ENCODE measurements around the gene RACK1. TPM values are rescaled to one million over a fixed set of nuclear protein-coding genes. Genes with fewer than 3 reads are reported as not detected.
A peak's percentile ranks its signal among the peaks of the same experiment; 100 is the strongest.
"Not testable (repeated sequence)": the region's sequence is repeated elsewhere in the genome, so short reads cannot be mapped to it uniquely, and the experiment has no call there.

Gene RACK1
- total RNA-seq, 1 donor from 2014 or later: 2,123 TPM

GRCh38 chr5:181267907-181268306 is 24.2 kb upstream of the RACK1 start:
- H3K36me3 Mint-ChIP-seq (ENCODE audit: low read depth): peaks cover 11% of the 10 kb centered on the region
- H3K27me3 Mint-ChIP-seq (ENCODE audit: low read depth); H3K4me3 Mint-ChIP-seq (ENCODE audit: low read depth); H3K9me3 Mint-ChIP-seq; H3K4me1 Mint-ChIP-seq (ENCODE audit: low read depth); intact Hi-C loops (cut with micrococcal nuclease); DNase-seq (ENCODE audit: low spot score); H3K27ac Mint-ChIP-seq: not testable (repeated sequence)

GRCh38 chr5:181267291-181267904 is 23.7 kb upstream of the RACK1 start:
- DNase-seq (ENCODE audit: low spot score); H3K27me3 Mint-ChIP-seq (ENCODE audit: low read depth); H3K4me3 Mint-ChIP-seq (ENCODE audit: low read depth); H3K4me1 Mint-ChIP-seq (ENCODE audit: low read depth); H3K9me3 Mint-ChIP-seq; intact Hi-C loops (cut with micrococcal nuclease); H3K27ac Mint-ChIP-seq: not testable (repeated sequence)
- H3K36me3 Mint-ChIP-seq (ENCODE audit: low read depth): peaks cover 11% of the 10 kb centered on the region

GRCh38 chr5:181265092-181265671 is 21.5 kb upstream of the RACK1 start:
- Mint-ChIP-seq H3K9me3 (no peaks in the 10 kb centered on the region), H3K27me3 (ENCODE audit: low read depth) (no peaks in the 10 kb centered on the region), H3K4me3 (ENCODE audit: low read depth) (no peak overlapping the region), H3K27ac (no peak overlapping the region), H3K4me1 (ENCODE audit: low read depth) (peaks cover 4% of the 10 kb centered on the region), H3K36me3 (ENCODE audit: low read depth) (peaks cover 20% of the 10 kb centered on the region)
- DNase-seq (ENCODE audit: low spot score): no peak
- intact Hi-C loops (cut with micrococcal nuclease): no loop called here

GRCh38 chr5:181263633-181264032 is 19.9 kb upstream of the RACK1 start:
- H3K27me3 Mint-ChIP-seq (ENCODE audit: low read depth): no peaks in the 10 kb centered on the region
- H3K9me3 Mint-ChIP-seq: no peaks in the 10 kb centered on the region
- peak overlapping the region; percentile 23 for H3K4me3 Mint-ChIP-seq (ENCODE audit: low read depth)
- H3K27ac Mint-ChIP-seq: no peak overlapping the region
- DNase-seq (ENCODE audit: low spot score): no peak
- intact Hi-C loops (cut with micrococcal nuclease): loop anchor here (5.0 kb wide), 1 partner anchor 451 kb away; no protein-coding TSS in a partner anchor
- peaks cover 20% of the 10 kb centered on the region for H3K36me3 Mint-ChIP-seq (ENCODE audit: low read depth)
- peaks cover 20% of the 10 kb centered on the region for H3K4me1 Mint-ChIP-seq (ENCODE audit: low read depth)

GRCh38 chr5:181261320-181262049 is 17.8 kb upstream of the RACK1 start:
- intact Hi-C loops (cut with micrococcal nuclease): loop anchor here (1.0 to 5.0 kb wide), 4 partner anchors 15 to 449 kb away; partner anchors contain the start of gene TRIM41

GRCh38 chr5:181260720-181261319 is 17.1 kb upstream of the RACK1 start, which contains the start of gene TRIM52:
TSS of gene TRIM52 (minus strand) at chr5:181261143. CDS start at chr5:181260813, 330 bp downstream.
- H3K27me3 Mint-ChIP-seq (ENCODE audit: low read depth): no peaks in the 10 kb centered on the region
- peak within 1 kb of the TSS; percentile 99 for H3K4me3 Mint-ChIP-seq (ENCODE audit: low read depth)
- peaks cover 41% of the 10 kb centered on the region for H3K36me3 Mint-ChIP-seq (ENCODE audit: low read depth)
- H3K4me1 Mint-ChIP-seq (ENCODE audit: low read depth): peaks cover 38% of the 10 kb centered on the region
- intact Hi-C loops (cut with micrococcal nuclease): loop anchor here (1.0 to 5.0 kb wide), 4 partner anchors 15 to 449 kb away; partner anchors contain the start of gene TRIM41
- peak; percentile 88 for DNase-seq (ENCODE audit: low spot score)
- no peaks in the 10 kb centered on the region for H3K9me3 Mint-ChIP-seq
- peak within 1 kb of the TSS; percentile 94 for H3K27ac Mint-ChIP-seq

More at GRCh38 chr5:181261320-181262049, 17.8 kb upstream of the RACK1 start:
- Mint-ChIP-seq H3K9me3 (no peaks in the 10 kb centered on the region), H3K27ac (peak overlapping the region; percentile 94), H3K27me3 (ENCODE audit: low read depth) (no peaks in the 10 kb centered on the region), H3K4me1 (ENCODE audit: low read depth) (peaks cover 32% of the 10 kb centered on the region), H3K4me3 (ENCODE audit: low read depth) (peak overlapping the region; percentile 99), H3K36me3 (ENCODE audit: low read depth) (peaks cover 35% of the 10 kb centered on the region)
- DNase-seq (ENCODE audit: low spot score): peak; percentile 77

- Mint-ChIP-seq H3K9me3 (no peaks in the 10 kb centered on the region), H3K27ac (peak overlapping the region; percentile 94), H3K4me3 (ENCODE audit: low read depth) (peak overlapping the region; percentile 99), H3K27me3 (ENCODE audit: low read depth) (no peaks in the 10 kb centered on the region), H3K4me1 (ENCODE audit: low read depth) (peaks cover 45% of the 10 kb centered on the region), H3K36me3 (ENCODE audit: low read depth) (peaks cover 48% of the 10 kb centered on the region)
- intact Hi-C loops (cut with micrococcal nuclease): loop anchor here (5.0 kb wide), 1 partner anchor 448 kb away; no protein-coding TSS in a partner anchor
- DNase-seq (ENCODE audit: low spot score): no peak
Observed at GRCh38 chr5:181259974-181260719, 16.4 kb upstream of the RACK1 start.

GRCh38 chr5:181259283-181259682 is 15.6 kb upstream of the RACK1 start:
- H3K9me3 Mint-ChIP-seq: no peaks in the 10 kb centered on the region
- intact Hi-C loops (cut with micrococcal nuclease): no loop called here
- DNase-seq (ENCODE audit: low spot score): no peak
- H3K27ac Mint-ChIP-seq: no peak overlapping the region
- H3K4me1 Mint-ChIP-seq (ENCODE audit: low read depth): peaks cover 52% of the 10 kb centered on the region
- H3K27me3 Mint-ChIP-seq (ENCODE audit: low read depth): no peaks in the 10 kb centered on the region
- H3K36me3 Mint-ChIP-seq (ENCODE audit: low read depth): peaks cover 53% of the 10 kb centered on the region
- H3K4me3 Mint-ChIP-seq (ENCODE audit: low read depth): peak overlapping the region; percentile 99

- intact Hi-C loops (cut with micrococcal nuclease): no loop called here
- Mint-ChIP-seq H3K9me3 (no peaks in the 10 kb centered on the region), H3K27me3 (ENCODE audit: low read depth) (no peaks in the 10 kb centered on the region), H3K27ac (no peak overlapping the region), H3K4me3 (ENCODE audit: low read depth) (peak overlapping the region; percentile 99), H3K36me3 (ENCODE audit: low read depth) (peaks cover 50% of the 10 kb centered on the region), H3K4me1 (ENCODE audit: low read depth) (peaks cover 52% of the 10 kb centered on the region)
- no peak for DNase-seq (ENCODE audit: low spot score)
Observed at GRCh38 chr5:181258576-181258975, 14.9 kb upstream of the RACK1 start.

GRCh38 chr5:181255836-181256578 is 12.3 kb upstream of the RACK1 start:
- Mint-ChIP-seq H3K9me3 (no peaks in the 10 kb centered on the region), H3K36me3 (ENCODE audit: low read depth) (peaks cover 59% of the 10 kb centered on the region), H3K27ac (no peak overlapping the region), H3K4me1 (ENCODE audit: low read depth) (peaks cover 58% of the 10 kb centered on the region), H3K27me3 (ENCODE audit: low read depth) (no peaks in the 10 kb centered on the region), H3K4me3 (ENCODE audit: low read depth) (no peak overlapping the region)
- intact Hi-C loops (cut with micrococcal nuclease): no loop called here
- DNase-seq (ENCODE audit: low spot score): no peak

- H3K9me3 Mint-ChIP-seq: no peaks in the 10 kb centered on the region
- DNase-seq (ENCODE audit: low spot score): no peak
- no peak overlapping the region for H3K27ac Mint-ChIP-seq
- no peak overlapping the region for H3K4me3 Mint-ChIP-seq (ENCODE audit: low read depth)
- H3K4me1 Mint-ChIP-seq (ENCODE audit: low read depth): peaks cover 60% of the 10 kb centered on the region
- H3K36me3 Mint-ChIP-seq (ENCODE audit: low read depth): peaks cover 57% of the 10 kb centered on the region
- H3K27me3 Mint-ChIP-seq (ENCODE audit: low read depth): no peaks in the 10 kb centered on the region
- intact Hi-C loops (cut with micrococcal nuclease): no loop called here
Observed at GRCh38 chr5:181255276-181255675, 11.6 kb upstream of the RACK1 start.

Measured in activated T-helper 2 cell treated with anti-CD3 and anti-CD28 coated beads, Interferon-gamma antibody, Interleukin-2, Interleukin-4, amounts not matched to agents 10 μg/mL and 5 μg/mL and 100 μg/mL, durations not matched to agents 14 hours and 24 hours and 36 hours (primary cell).